ENCODE measurements around the gene LRRC72.
"Not testable (repeated sequence)": the region's sequence is repeated elsewhere in the genome, so short reads cannot be mapped to it uniquely, and the experiment has no call there.

Gene LRRC72

GRCh38 chr7:16526742-16527540 is at the start of gene LRRC72:
LRRC72 (plus strand) TSS chr7:16526825; CDS start chr7:16526953, 128 bp downstream.
- DNase-seq: no peak
- in situ Hi-C loops (cut with HindIII; ENCODE audit: low pct_ligation_motif_present, low pct_unique_long_range_greater_than_20kb, low sequenced_read_pairs): no loop called here

GRCh38 chr7:16479161-16479560 is 47.5 kb upstream of the LRRC72 start:
- in situ Hi-C loops (cut with HindIII; ENCODE audit: low pct_ligation_motif_present, low pct_unique_long_range_greater_than_20kb, low sequenced_read_pairs): no loop called here
- no peak for DNase-seq

- no peak for DNase-seq
- in situ Hi-C loops (cut with HindIII; ENCODE audit: low pct_ligation_motif_present, low pct_unique_long_range_greater_than_20kb, low sequenced_read_pairs): no loop called here
Observed at GRCh38 chr7:16479591-16479990, 47.0 kb upstream of the LRRC72 start.

- DNase-seq: no peak
- in situ Hi-C loops (cut with HindIII; ENCODE audit: low pct_ligation_motif_present, low pct_unique_long_range_greater_than_20kb, low sequenced_read_pairs): no loop called here
Observed at GRCh38 chr7:16484453-16485158, 42.0 kb upstream of the LRRC72 start.

GRCh38 chr7:16491148-16491547 is 35.5 kb upstream of the LRRC72 start:
- in situ Hi-C loops (cut with HindIII; ENCODE audit: low pct_ligation_motif_present, low pct_unique_long_range_greater_than_20kb, low sequenced_read_pairs): no loop called here
- DNase-seq: no peak

- in situ Hi-C loops (cut with HindIII; ENCODE audit: low pct_ligation_motif_present, low pct_unique_long_range_greater_than_20kb, low sequenced_read_pairs): no loop called here
- DNase-seq: peak; percentile 7
Observed at GRCh38 chr7:16492513-16493062, 34.0 kb upstream of the LRRC72 start.

GRCh38 chr7:16493266-16493665 is 33.4 kb upstream of the LRRC72 start:
- no peak for DNase-seq
- in situ Hi-C loops (cut with HindIII; ENCODE audit: low pct_ligation_motif_present, low pct_unique_long_range_greater_than_20kb, low sequenced_read_pairs): no loop called here

GRCh38 chr7:16494551-16494950 is 32.1 kb upstream of the LRRC72 start:
- DNase-seq: no peak

GRCh38 chr7:16494955-16495719 is 31.5 kb upstream of the LRRC72 start:
- DNase-seq: no peak
- in situ Hi-C loops (cut with HindIII; ENCODE audit: low pct_ligation_motif_present, low pct_unique_long_range_greater_than_20kb, low sequenced_read_pairs): no loop called here

More at GRCh38 chr7:16494551-16494950, 32.1 kb upstream of the LRRC72 start:
- in situ Hi-C loops (cut with HindIII; ENCODE audit: low pct_ligation_motif_present, low pct_unique_long_range_greater_than_20kb, low sequenced_read_pairs): no loop called here

GRCh38 chr7:16498122-16498521 is 28.5 kb upstream of the LRRC72 start:
- DNase-seq: no peak
- in situ Hi-C loops (cut with HindIII; ENCODE audit: low pct_ligation_motif_present, low pct_unique_long_range_greater_than_20kb, low sequenced_read_pairs): no loop called here

- in situ Hi-C loops (cut with HindIII; ENCODE audit: low pct_ligation_motif_present, low pct_unique_long_range_greater_than_20kb, low sequenced_read_pairs): no loop called here
- no peak for DNase-seq
Observed at GRCh38 chr7:16502303-16502702, 24.3 kb upstream of the LRRC72 start.

GRCh38 chr7:16504019-16504418 is 22.6 kb upstream of the LRRC72 start:
- DNase-seq: no peak
- in situ Hi-C loops (cut with HindIII; ENCODE audit: low pct_ligation_motif_present, low pct_unique_long_range_greater_than_20kb, low sequenced_read_pairs): no loop called here

- DNase-seq; in situ Hi-C loops (cut with HindIII; ENCODE audit: low pct_ligation_motif_present, low pct_unique_long_range_greater_than_20kb, low sequenced_read_pairs): not testable (repeated sequence)
Observed at GRCh38 chr7:16506422-16506821, 20.2 kb upstream of the LRRC72 start.

- DNase-seq: no peak
- in situ Hi-C loops (cut with HindIII; ENCODE audit: low pct_ligation_motif_present, low pct_unique_long_range_greater_than_20kb, low sequenced_read_pairs): no loop called here
Observed at GRCh38 chr7:16509829-16510228, 16.8 kb upstream of the LRRC72 start.

- DNase-seq: no peak
- in situ Hi-C loops (cut with HindIII; ENCODE audit: low pct_ligation_motif_present, low pct_unique_long_range_greater_than_20kb, low sequenced_read_pairs): no loop called here
Observed at GRCh38 chr7:16511314-16511713, 15.3 kb upstream of the LRRC72 start.

- in situ Hi-C loops (cut with HindIII; ENCODE audit: low pct_ligation_motif_present, low pct_unique_long_range_greater_than_20kb, low sequenced_read_pairs): no loop called here
Observed at GRCh38 chr7:16512097-16512496, 14.5 kb upstream of the LRRC72 start.

GRCh38 chr7:16514271-16514670 is 12.4 kb upstream of the LRRC72 start:
- DNase-seq: no peak
- in situ Hi-C loops (cut with HindIII; ENCODE audit: low pct_ligation_motif_present, low pct_unique_long_range_greater_than_20kb, low sequenced_read_pairs): no loop called here

More at GRCh38 chr7:16512097-16512496, 14.5 kb upstream of the LRRC72 start:
- no peak for DNase-seq

- no peak for DNase-seq
- in situ Hi-C loops (cut with HindIII; ENCODE audit: low pct_ligation_motif_present, low pct_unique_long_range_greater_than_20kb, low sequenced_read_pairs): no loop called here
Observed at GRCh38 chr7:16514729-16515128, 11.9 kb upstream of the LRRC72 start.

Measured in ACHN (cell line).